SK-N-SH treated with all-trans-retinoic acid at 6 μM for 48 hours (cell line): ENCODE data around the gene CHURC1.

Experiments
- PATZ1 ChIP-seq: fragments of 250-450 bp; sonication (Bioruptor Pico); IDR thresholded peaks from 2 replicates; pipeline ENCODE4 v1.8.0; 2020; ENCODE audit warnings: mild to moderate bottlenecking, moderate library complexity, borderline replicate concordance
- ZFP3 ChIP-seq: fragments of 250-450 bp; sonication (Bioruptor Pico); IDR thresholded peaks from 2 replicates; pipeline ENCODE4 v1.5.0; 2020; ENCODE audit warnings: mild to moderate bottlenecking, moderate library complexity
- ZFP30 ChIP-seq: fragments of 450-650 bp; formaldehyde crosslinking; IDR thresholded peaks from 2 replicates; pipeline ENCODE4 v1.5.0; 2022; ENCODE audit warnings: mild to moderate bottlenecking, moderate library complexity
- TF ChIP-seq, protein P1 (sequence below): fragments of 250-450 bp; sonication (Bioruptor Pico); IDR thresholded peaks from 2 replicates; pipeline ENCODE4 v1.5.0; 2020; ENCODE audit warnings: mild to moderate bottlenecking, moderate library complexity

- TF ChIP-seq, protein P1, sequence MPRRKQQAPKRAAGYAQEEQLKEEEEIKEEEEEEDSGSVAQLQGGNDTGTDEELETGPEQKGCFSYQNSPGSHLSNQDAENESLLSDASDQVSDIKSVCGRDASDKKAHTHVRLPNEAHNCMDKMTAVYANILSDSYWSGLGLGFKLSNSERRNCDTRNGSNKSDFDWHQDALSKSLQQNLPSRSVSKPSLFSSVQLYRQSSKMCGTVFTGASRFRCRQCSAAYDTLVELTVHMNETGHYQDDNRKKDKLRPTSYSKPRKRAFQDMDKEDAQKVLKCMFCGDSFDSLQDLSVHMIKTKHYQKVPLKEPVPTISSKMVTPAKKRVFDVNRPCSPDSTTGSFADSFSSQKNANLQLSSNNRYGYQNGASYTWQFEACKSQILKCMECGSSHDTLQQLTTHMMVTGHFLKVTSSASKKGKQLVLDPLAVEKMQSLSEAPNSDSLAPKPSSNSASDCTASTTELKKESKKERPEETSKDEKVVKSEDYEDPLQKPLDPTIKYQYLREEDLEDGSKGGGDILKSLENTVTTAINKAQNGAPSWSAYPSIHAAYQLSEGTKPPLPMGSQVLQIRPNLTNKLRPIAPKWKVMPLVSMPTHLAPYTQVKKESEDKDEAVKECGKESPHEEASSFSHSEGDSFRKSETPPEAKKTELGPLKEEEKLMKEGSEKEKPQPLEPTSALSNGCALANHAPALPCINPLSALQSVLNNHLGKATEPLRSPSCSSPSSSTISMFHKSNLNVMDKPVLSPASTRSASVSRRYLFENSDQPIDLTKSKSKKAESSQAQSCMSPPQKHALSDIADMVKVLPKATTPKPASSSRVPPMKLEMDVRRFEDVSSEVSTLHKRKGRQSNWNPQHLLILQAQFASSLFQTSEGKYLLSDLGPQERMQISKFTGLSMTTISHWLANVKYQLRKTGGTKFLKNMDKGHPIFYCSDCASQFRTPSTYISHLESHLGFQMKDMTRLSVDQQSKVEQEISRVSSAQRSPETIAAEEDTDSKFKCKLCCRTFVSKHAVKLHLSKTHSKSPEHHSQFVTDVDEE (CRISPR knock-in tag), result no peak
- TF ChIP-seq PATZ1, result no peak
- no peak for TF ChIP-seq ZFP30 (CRISPR knock-in tag)
- TF ChIP-seq ZFP3 (CRISPR knock-in tag), result no peak
Observed at GRCh38 chr14:64870160-64870559, 44.1 kb upstream of the CHURC1 start.
